Measurements from ENCODE around the gene NACAD. TPM values are rescaled to one million over a fixed set of nuclear protein-coding genes. Genes with fewer than 3 reads are reported as not detected.

NACAD gene
- polyA plus RNA-seq, 2 of the 4 experiments (the other 2 are of a cell fraction) = 0.03 to 0.43 TPM

GRCh38 chr7:45031829-45032228 lies 56.9 kb downstream of the NACAD start:
- DNase-seq (ENCODE audit: low read depth in 1 of 2, low spot score in 1 of 2) (no peak), ATAC-seq (no peak), FAIRE-seq (no peak)
- TF ChIP-seq MAZ (IDR thresholded peaks at IDR 0.05; ENCODE audit: borderline replicate concordance, low read depth, low read length) (no peak), PHF8 (IDR thresholded peaks at IDR 0.05; ENCODE audit: borderline replicate concordance, low read depth) (no peak), JUNB (IDR thresholded peaks at IDR 0.05) (no peak), POLR2AphosphoS2 (conservative IDR thresholded peaks at IDR 0.05; ENCODE audit: low read length) (no peak), MAFK (IDR thresholded peaks at IDR 0.05; ENCODE audit: partially characterized antibody) (no peak), NFE2L2 (conservative IDR thresholded peaks at IDR 0.05; ENCODE audit: low read length) (no peak), CHD4 (IDR thresholded peaks at IDR 0.05; ENCODE audit: borderline replicate concordance) (no peak), HES2 (IDR thresholded peaks at IDR 0.05) (no peak)
- Histone ChIP-seq H3K4me1 (peaks cover 14% of the 10 kb centered on the region; the same call in 1 of the 3 replicates), H3K27ac (no peak overlapping the region), H3K4me2 (no peak overlapping the region), H3K9me3 (no peaks in the 10 kb centered on the region), H3K4me3 (no peak overlapping the region)
- POLR2A ChIA-PET = no interaction called here
- CTCF ChIA-PET = no interaction called here
- 74% methylated on average over 4 of the region's 4 CpGs for WGBS (ENCODE audit: missing lambda C conversion rate)

Small RNAs within 50 kb of the gene (small RNA-seq; reads per million reads assigned to genes)
- gene SNORA5A (3.6 to 209 (median 6.8) reads per million in 6 experiments), gene SNORA5B (0 reads per million in 6 experiments), gene SNORA5C (1.4 to 55.5 (median 5.5) reads per million in 6 experiments)

Other genes starting within 250 kb of the NACAD start
- 239 and 262 TPM in 2 replicates for gene H2AZ2, start 240.9 kb downstream of the NACAD start, polyA plus RNA-seq (2011; rRNA removed)
- gene H2AZ2, start 240.9 kb downstream of the NACAD start, polyA plus RNA-seq (2017; fragmentation: RNase III; extraction: RNeasy Plus Mini Kit Qiagen cat#74134 plus additional on column Dnase treatment) = 236 to 244 TPM (median 241 TPM) in 3 replicates
- gene PURB, start 203.4 kb downstream of the NACAD start, polyA plus RNA-seq (2011; rRNA removed) = 5.7 and 6.4 TPM in 2 replicates
- 10.0 to 11.6 TPM (median 10.4 TPM) in 3 replicates for gene PURB, start 203.4 kb downstream of the NACAD start, polyA plus RNA-seq (2017; fragmentation: RNase III; extraction: RNeasy Plus Mini Kit Qiagen cat#74134 plus additional on column Dnase treatment)
- gene MYO1G, start 110.0 kb downstream of the NACAD start, polyA plus RNA-seq (2011; rRNA removed) = 0.03 TPM in 1 of 2 replicates, not detected in the other
- gene MYO1G, start 110.0 kb downstream of the NACAD start, polyA plus RNA-seq (2017; fragmentation: RNase III; extraction: RNeasy Plus Mini Kit Qiagen cat#74134 plus additional on column Dnase treatment) = 0.04 to 0.12 TPM (median 0.06 TPM) in 3 replicates
- gene CCM2, start 88.8 kb downstream of the NACAD start, polyA plus RNA-seq (2011; rRNA removed) = 18.9 and 24.8 TPM in 2 replicates
- 33.3 to 38.0 TPM (median 34.6 TPM) in 3 replicates for gene CCM2, start 88.8 kb downstream of the NACAD start, polyA plus RNA-seq (2017; fragmentation: RNase III; extraction: RNeasy Plus Mini Kit Qiagen cat#74134 plus additional on column Dnase treatment)
- gene TBRG4, start 22.7 kb upstream of the NACAD start, polyA plus RNA-seq (2011; rRNA removed) = 100 and 135 TPM in 2 replicates
- gene TBRG4, start 22.7 kb upstream of the NACAD start, polyA plus RNA-seq (2017; fragmentation: RNase III; extraction: RNeasy Plus Mini Kit Qiagen cat#74134 plus additional on column Dnase treatment) = 82.2 to 88.8 TPM (median 86.9 TPM) in 3 replicates
- gene RAMP3, start 68.8 kb upstream of the NACAD start, polyA plus RNA-seq (2011; rRNA removed) = not detected in 2 replicates
- gene RAMP3, start 68.8 kb upstream of the NACAD start, polyA plus RNA-seq (2017; fragmentation: RNase III; extraction: RNeasy Plus Mini Kit Qiagen cat#74134 plus additional on column Dnase treatment) = not detected in 3 replicates